Naive thymus-derived CD4-positive, alpha-beta T cell (primary cell): ENCODE results near the gene KDM2A. TPM values are rescaled to one million over a fixed set of nuclear protein-coding genes. Genes with fewer than 3 reads are reported as not detected.

Source experiments
- ATAC-seq: fragments of 150-1000 bp; cut with Tn5 transposase; 2 replicates; pipeline ENCODE4 v1.10.0; 2021; ENCODE audit warnings: mild to moderate bottlenecking, moderate library complexity
- CTCF ChIA-PET: fragments of 350-600 bp; sonication (Branson Sonifier 250); formaldehyde crosslinking; loops from one replicate; lab custom pipeline; 2021; ENCODE audit warnings: antibody characterized with exemption; lab: Charles Lee
- POLR2A ChIA-PET: fragments of 350-600 bp; sonication (Branson Sonifier 250); formaldehyde crosslinking; loops from one replicate; lab custom pipeline; 2021; ENCODE audit warnings: antibody characterized with exemption, inconsistent platforms; lab: Charles Lee
- DNase-seq, 9 donors: peaks; one replicate each; pipeline versions ENCODE4 v3.0.0 to v3.0.0-alpha.2; 2020 to 2022; ENCODE audit warnings: mixed read lengths in 1 of 9
- H3K27ac ChIP-seq: one replicate; pipeline ENCODE4 v1.7.0; 2013; ENCODE audit warnings: mild to moderate bottlenecking, low read depth, low read length, moderate library complexity
- H3K27me3 ChIP-seq, 2 donors: one replicate each; pipeline ENCODE4 v1.7.0; 2013; ENCODE audit warnings: low read length in 2 of 2, mild to moderate bottlenecking in 2 of 2, moderate library complexity in 2 of 2; ENCODE audit not compliant: control insufficient read depth in 2 of 2, insufficient read depth in 2 of 2
- H3K36me3 ChIP-seq, 3 experiments: 1 replicate in 2 of 3; 2 replicates in 1 of 3; pipeline ENCODE4 v1.7.0; 2013; ENCODE audit warnings: low read length in 3 of 3, mild to moderate bottlenecking in 3 of 3, moderate library complexity in 1 of 3; ENCODE audit not compliant: insufficient read depth in 3 of 3, control insufficient read depth in 2 of 3
- H3K4me1 ChIP-seq, 2 donors: one replicate each; pipeline ENCODE4 v1.7.0; 2013; ENCODE audit warnings: low read length in 2 of 2, mild to moderate bottlenecking in 2 of 2, moderate library complexity in 1 of 2; ENCODE audit not compliant: control insufficient read depth in 2 of 2, insufficient read depth in 2 of 2
- H3K4me3 ChIP-seq: 2 replicates; pipeline ENCODE4 v1.7.0; 2013; ENCODE audit warnings: mild to moderate bottlenecking, low read length
- H3K9me3 ChIP-seq, 3 experiments: 1 replicate in 2 of 3; 2 replicates in 1 of 3; pipeline ENCODE4 v1.7.0; 2013; ENCODE audit warnings: low read length in 3 of 3; ENCODE audit not compliant: control insufficient read depth in 2 of 3
- H3K27ac Mint-ChIP-seq, 9 donors: one replicate each; pipeline ENCODE4 v1.8.0; 2020 to 2022; ENCODE audit warnings: mixed read lengths in 9 of 9, mild to moderate bottlenecking in 8 of 9, moderate library complexity in 5 of 9, inconsistent platforms in 2 of 9
- H3K27me3 Mint-ChIP-seq, 5 donors: one replicate each; pipeline ENCODE4 v1.8.0; 2021 to 2022; ENCODE audit warnings: mixed read lengths in 5 of 5, mild to moderate bottlenecking in 1 of 5
- H3K36me3 Mint-ChIP-seq, 5 donors: one replicate each; pipeline ENCODE4 v1.8.0; 2020 to 2022; ENCODE audit warnings: mixed read lengths in 5 of 5, mild to moderate bottlenecking in 3 of 5, inconsistent platforms in 1 of 5
- H3K4me1 Mint-ChIP-seq, 7 donors: one replicate each; pipeline ENCODE4 v1.8.0; 2020 to 2022; ENCODE audit warnings: mixed read lengths in 7 of 7, mild to moderate bottlenecking in 3 of 7, inconsistent platforms in 1 of 7
- H3K4me3 Mint-ChIP-seq, 10 donors: one replicate each; pipeline ENCODE4 v1.8.0; 2020 to 2022; ENCODE audit warnings: mild to moderate bottlenecking in 10 of 10, mixed read lengths in 10 of 10, moderate library complexity in 6 of 10, inconsistent platforms in 2 of 10
- H3K9me3 Mint-ChIP-seq, 11 donors: one replicate each; pipeline ENCODE4 v1.8.0; 2020 to 2022; ENCODE audit warnings: mixed read lengths in 11 of 11, mild to moderate bottlenecking in 4 of 11, inconsistent platforms in 1 of 11, moderate library complexity in 1 of 11
- intact Hi-C, 2 donors: fragments of 100-400 bp; cut with micrococcal nuclease; formaldehyde crosslinking; loops; one replicate each; pipeline ENCODE4 v1.15.1; 2023
- polyA plus RNA-seq, 2 donors: library from polyadenylated mRNA; unstranded; fragments of 300-500 nt; fragmentation: Illumina TruSeq; gene quantifications; one replicate each; pipeline ENCODE4 v1.2.3, GENCODE V29; 2021
- total RNA-seq, 6 experiments: library from RNA in 5 of 6; stranded (reverse) in 5 of 6; gene quantifications; 1 replicate in 5 of 6; 2 replicates in 1 of 6; pipeline ENCODE4 v1.2.3 and lab custom pipeline; 2021 to 2026

The KDM2A gene
- total and polyA plus RNA-seq, 7 experiments from 2014 or later: 8.7 to 298 (median 223) TPM

GRCh38 chr11:67237574-67237973 is 118.5 kb downstream of the KDM2A start:
- ChIA-PET CTCF (no interaction called here), POLR2A (no interaction called here)
- no peak overlapping the region for H3K27ac ChIP-seq
- no peaks in the 10 kb centered on the region for H3K9me3 ChIP-seq
- Mint-ChIP-seq H3K9me3 (peaks cover 0 to 11% (median 0%) of the 10 kb centered on the region in 11 donors), H3K27me3 (no peaks in the 10 kb centered on the region), H3K27ac (no peak overlapping the region), H3K4me3 (no peak overlapping the region), H3K4me1 (peaks cover 39 to 58% (median 57%) of the 10 kb centered on the region in 7 donors), H3K36me3 (peaks cover 0 to 24% (median 16%) of the 10 kb centered on the region in 5 donors)
- ATAC-seq: no peak
- DNase-seq: no peak
- peaks cover 16 to 22% of the 10 kb centered on the region in 2 donors for H3K4me1 ChIP-seq
- intact Hi-C loops: loop anchor here in 1 of 2 donors (5.0 kb wide), 1 partner anchor 280 kb away; the partner anchor contains the start of gene PC
- no peak overlapping the region for H3K4me3 ChIP-seq
- no peaks in the 10 kb centered on the region for H3K27me3 ChIP-seq
- peaks cover 0 to 8% (median under 1%) of the 10 kb centered on the region in 3 experiments for H3K36me3 ChIP-seq

DNA sequence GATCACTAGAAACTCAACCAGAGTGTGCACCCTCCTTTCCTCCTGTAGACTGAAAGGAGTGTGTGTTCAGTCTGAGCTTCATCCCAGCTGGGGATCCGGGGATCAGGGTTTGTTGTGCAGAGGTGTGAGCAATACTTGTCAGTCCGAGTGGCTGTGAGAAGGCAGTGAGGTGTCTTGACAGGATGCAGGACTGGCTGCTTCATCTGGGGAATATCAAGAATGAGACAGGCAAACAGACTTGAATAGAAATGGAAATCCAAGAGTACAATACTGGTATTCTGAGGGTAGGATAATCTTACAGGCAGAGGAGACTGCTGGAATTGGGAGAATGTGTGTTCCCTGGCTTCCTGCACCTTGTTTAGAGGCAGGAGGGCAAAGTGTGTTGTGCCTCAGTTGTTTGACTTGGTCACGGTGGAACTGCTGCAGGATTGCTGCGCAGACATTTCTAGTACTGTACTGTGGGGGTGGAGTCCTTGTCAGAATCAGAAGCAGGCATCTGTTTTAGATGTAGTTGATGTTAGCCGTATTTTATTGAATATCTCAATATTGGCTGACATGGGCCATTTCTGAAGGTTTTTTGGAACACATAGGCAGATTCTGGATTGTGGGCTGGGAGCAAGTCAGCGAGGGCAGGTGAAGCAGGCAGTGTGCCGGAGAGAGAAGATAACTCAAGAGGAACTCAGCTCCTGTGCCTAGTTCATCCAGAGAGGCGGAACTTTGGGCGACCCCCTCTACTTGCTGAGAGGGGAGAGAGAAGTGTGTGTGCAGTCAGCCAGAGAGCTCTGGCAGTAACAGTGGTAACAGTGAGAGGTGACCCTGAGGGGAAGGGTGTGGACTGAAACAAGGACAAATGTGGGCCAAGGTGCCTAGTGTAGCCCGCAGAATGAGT is 120.1 kb downstream of the KDM2A start:
- H3K27me3 Mint-ChIP-seq: no peaks in the 10 kb centered on the region
- POLR2A ChIA-PET: interaction anchor here (0.6 to 3.7 kb wide), 38 partner anchors 8 to 1380 kb away, joined by 3 to 40 read pairs (median 6); partner anchors contain the start of genes ANKRD13D, CCDC85B, GRK2 and GSTP1
- intact Hi-C loops: loop anchor here (1.0 to 5.0 kb wide), 7 partner anchors 8 to 566 kb away; partner anchors contain the start of genes AIP (in 1 of the 2), CDK2AP2 (in 1 of the 2), KDM2A (in 1 of the 2) and PC (in 1 of the 2)
- H3K36me3 ChIP-seq: peaks cover 13 to 22% (median 15%) of the 10 kb centered on the region in 3 experiments
- H3K9me3 ChIP-seq: no peaks in the 10 kb centered on the region
- no peak overlapping the region for H3K4me3 ChIP-seq
- peaks cover 2 to 32% (median 27%) of the 10 kb centered on the region in 5 donors for H3K36me3 Mint-ChIP-seq
- H3K27me3 ChIP-seq: no peaks in the 10 kb centered on the region
- H3K27ac Mint-ChIP-seq: peak overlapping the region; percentile 92 to 100 (median 99)
- DNase-seq: no peak
- ATAC-seq: no peak
- H3K4me1 ChIP-seq: peaks cover 24 to 38% of the 10 kb centered on the region in 2 donors
- peak overlapping the region; percentile 63 for H3K27ac ChIP-seq
- peak overlapping the region; percentile 93 to 100 (median 98) for H3K4me3 Mint-ChIP-seq
- CTCF ChIA-PET: interaction anchor here (1.0 to 2.6 kb wide), 6 partner anchors 14 to 120 kb away, joined by 3 to 23 read pairs (median 4); partner anchors contain the start of gene KDM2A
- H3K4me1 Mint-ChIP-seq: peaks cover 48 to 65% (median 64%) of the 10 kb centered on the region in 7 donors
- peaks cover 0 to 10% (median 0%) of the 10 kb centered on the region in 11 donors for H3K9me3 Mint-ChIP-seq

- H3K9me3 Mint-ChIP-seq: peaks cover 0 to 10% (median 0%) of the 10 kb centered on the region in 11 donors
- peaks cover 6 to 37% (median 31%) of the 10 kb centered on the region in 5 donors for H3K36me3 Mint-ChIP-seq
- H3K27me3 Mint-ChIP-seq: no peaks in the 10 kb centered on the region
- peak; percentile 94 for ATAC-seq
- CTCF ChIA-PET: interaction anchor here (0.6 to 2.6 kb wide), 10 partner anchors 13 to 390 kb away, joined by 3 to 23 read pairs (median 4); partner anchors contain the start of genes KDM2A and NUDT8
- POLR2A ChIA-PET: interaction anchor here (0.6 to 3.7 kb wide), 43 partner anchors 8 to 1380 kb away, joined by 3 to 40 read pairs (median 5); partner anchors contain the start of genes ANKRD13D, CCDC85B, GRK2 and GSTP1
- H3K4me3 ChIP-seq: peak overlapping the region; percentile 89
- H3K27ac Mint-ChIP-seq: peak overlapping the region; percentile 92 to 100 (median 99)
- peaks cover 24 to 41% of the 10 kb centered on the region in 2 donors for H3K4me1 ChIP-seq
- H3K4me3 Mint-ChIP-seq: peak overlapping the region; percentile 93 to 100 (median 98)
- DNase-seq: peak; percentile 81 to 99 (median 98)
- intact Hi-C loops: loop anchor here (1.0 to 5.0 kb wide), 13 partner anchors 9 to 565 kb away; partner anchors contain the start of genes CDK2AP2 (in 2 of the 2), KDM2A (in 2 of the 2), PC (in 2 of the 2) and AIP (in 1 of the 2)
- H3K27ac ChIP-seq: peak overlapping the region; percentile 97
- no peaks in the 10 kb centered on the region for H3K9me3 ChIP-seq
- no peaks in the 10 kb centered on the region for H3K27me3 ChIP-seq
- peaks cover 18 to 30% (median 18%) of the 10 kb centered on the region in 3 experiments for H3K36me3 ChIP-seq
- H3K4me1 Mint-ChIP-seq: peaks cover 47 to 62% (median 61%) of the 10 kb centered on the region in 7 donors
Observed at GRCh38 chr11:67239783-67240575, 120.9 kb downstream of the KDM2A start.

DNA sequence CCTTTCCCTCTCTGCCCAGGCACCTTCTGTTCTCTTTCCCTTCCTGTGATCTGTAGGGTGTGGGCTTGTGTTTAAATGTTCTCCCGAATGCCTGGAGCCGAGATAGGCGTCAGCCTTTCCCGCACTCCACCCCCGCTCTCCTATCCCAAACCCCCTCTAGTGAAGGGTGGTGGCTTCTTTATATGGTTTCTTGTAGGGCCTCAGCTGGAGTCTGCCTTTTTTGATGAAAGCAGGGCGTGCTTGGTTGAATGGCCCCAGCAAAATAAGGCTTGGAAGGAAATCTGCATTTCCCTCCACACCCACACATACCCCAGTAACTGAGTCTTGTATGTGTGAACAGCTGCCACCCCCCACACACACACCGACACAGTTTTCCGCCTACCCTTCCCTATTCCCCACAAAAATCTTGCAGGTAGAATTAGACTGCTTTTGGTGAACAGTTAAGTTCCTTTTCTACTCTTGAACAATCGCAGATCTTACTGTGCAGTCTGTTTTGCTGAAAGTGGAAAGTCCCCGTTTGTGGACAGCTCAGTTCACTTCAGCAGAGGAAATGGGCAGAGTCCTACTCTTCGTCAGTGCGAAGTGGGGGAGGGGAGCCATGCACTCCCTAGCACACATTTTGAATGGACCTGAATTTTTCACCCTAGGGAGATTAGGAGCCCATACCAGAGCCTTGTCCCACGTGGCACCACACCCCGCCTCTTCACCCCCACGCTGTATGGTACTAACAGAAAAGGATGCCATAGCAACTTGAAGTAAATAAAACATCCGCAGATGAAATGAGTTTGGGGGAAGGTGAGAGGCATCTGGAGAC is 121.7 kb downstream of the KDM2A start:
- POLR2A ChIA-PET: interaction anchor here (0.6 to 3.7 kb wide), 41 partner anchors 8 to 1743 kb away, joined by 3 to 40 read pairs (median 5); partner anchors contain the start of genes ANKRD13D, GRK2, GSTP1 and KDM2A
- DNase-seq (peak; percentile 57 to 92 (median 82)), ATAC-seq (peak; percentile 64)
- peak overlapping the region; percentile 92 to 100 (median 99) for H3K27ac Mint-ChIP-seq
- H3K27ac ChIP-seq: peak overlapping the region; percentile 97
- intact Hi-C loops: loop anchor here (1.0 to 5.0 kb wide), 9 partner anchors 12 to 282 kb away; partner anchors contain the start of genes CDK2AP2 (in 1 of the 2), KDM2A (in 1 of the 2), PC (in 1 of the 2) and PITPNM1 (in 1 of the 2)
- H3K4me3 ChIP-seq: peak overlapping the region; percentile 89
- H3K9me3 ChIP-seq: no peaks in the 10 kb centered on the region
- H3K27me3 Mint-ChIP-seq: no peaks in the 10 kb centered on the region
- CTCF ChIA-PET: interaction anchor here (0.7 to 2.6 kb wide), 6 partner anchors 13 to 389 kb away, joined by 3 to 23 read pairs (median 4); partner anchors contain the start of gene NUDT8
- H3K4me1 ChIP-seq: peaks cover 24 to 41% of the 10 kb centered on the region in 2 donors
- peaks cover 26 to 38% (median 26%) of the 10 kb centered on the region in 3 experiments for H3K36me3 ChIP-seq
- H3K27me3 ChIP-seq: no peaks in the 10 kb centered on the region
- peaks cover 0 to 10% (median 0%) of the 10 kb centered on the region in 11 donors for H3K9me3 Mint-ChIP-seq
- peaks cover 51 to 67% (median 62%) of the 10 kb centered on the region in 7 donors for H3K4me1 Mint-ChIP-seq
- peaks cover 12 to 43% (median 39%) of the 10 kb centered on the region in 5 donors for H3K36me3 Mint-ChIP-seq
- H3K4me3 Mint-ChIP-seq: peak overlapping the region; percentile 93 to 100 (median 98)

- Mint-ChIP-seq H3K4me1 (peaks cover 51 to 77% (median 64%) of the 10 kb centered on the region in 7 donors), H3K9me3 (peaks cover 0 to 10% (median 0%) of the 10 kb centered on the region in 11 donors), H3K36me3 (peaks cover 21 to 54% (median 44%) of the 10 kb centered on the region in 5 donors), H3K27me3 (no peaks in the 10 kb centered on the region), H3K27ac (peak overlapping the region; percentile 73 to 100 (median 99)), H3K4me3 (peak overlapping the region; percentile 93 to 100 (median 98))
- no peaks in the 10 kb centered on the region for H3K27me3 ChIP-seq
- CTCF ChIA-PET: interaction anchor here (1.4 kb wide), 1 partner anchor 11 kb away, joined by 3 read pairs; no protein-coding TSS in a partner anchor
- POLR2A ChIA-PET: interaction anchor here (1.4 kb wide), 1 partner anchor 24 kb away, joined by 3 read pairs; no protein-coding TSS in a partner anchor
- no peak for DNase-seq
- peaks cover 35 to 54% (median 37%) of the 10 kb centered on the region in 3 experiments for H3K36me3 ChIP-seq
- H3K4me3 ChIP-seq: no peak overlapping the region
- intact Hi-C loops: loop anchor here (5.0 kb wide), 3 partner anchors 140 to 265 kb away; partner anchors contain the start of genes CDK2AP2 (in 1 of the 2) and PITPNM1 (in 1 of the 2)
- no peak for ATAC-seq
- H3K4me1 ChIP-seq: peaks cover 24 to 41% of the 10 kb centered on the region in 2 donors
- no peaks in the 10 kb centered on the region for H3K9me3 ChIP-seq
- H3K27ac ChIP-seq: peak overlapping the region; percentile 97
Observed at GRCh38 chr11:67242548-67242947, 123.5 kb downstream of the KDM2A start.
